GM18909 (cell line): ENCODE results near the gene HS3ST6.
"Not testable (repeated sequence)": the region's sequence is repeated elsewhere in the genome, so short reads cannot be mapped to it uniquely, and the experiment has no call there.

Experiments
- ATAC-seq: cut with Tn5 transposase; IDR thresholded peaks from one replicate; pipeline ENCODE4 v1.9.1; 2021; ENCODE audit warnings: mild to moderate bottlenecking; ENCODE audit not compliant: unreplicated experiment, poor library complexity

Gene HS3ST6

DNA sequence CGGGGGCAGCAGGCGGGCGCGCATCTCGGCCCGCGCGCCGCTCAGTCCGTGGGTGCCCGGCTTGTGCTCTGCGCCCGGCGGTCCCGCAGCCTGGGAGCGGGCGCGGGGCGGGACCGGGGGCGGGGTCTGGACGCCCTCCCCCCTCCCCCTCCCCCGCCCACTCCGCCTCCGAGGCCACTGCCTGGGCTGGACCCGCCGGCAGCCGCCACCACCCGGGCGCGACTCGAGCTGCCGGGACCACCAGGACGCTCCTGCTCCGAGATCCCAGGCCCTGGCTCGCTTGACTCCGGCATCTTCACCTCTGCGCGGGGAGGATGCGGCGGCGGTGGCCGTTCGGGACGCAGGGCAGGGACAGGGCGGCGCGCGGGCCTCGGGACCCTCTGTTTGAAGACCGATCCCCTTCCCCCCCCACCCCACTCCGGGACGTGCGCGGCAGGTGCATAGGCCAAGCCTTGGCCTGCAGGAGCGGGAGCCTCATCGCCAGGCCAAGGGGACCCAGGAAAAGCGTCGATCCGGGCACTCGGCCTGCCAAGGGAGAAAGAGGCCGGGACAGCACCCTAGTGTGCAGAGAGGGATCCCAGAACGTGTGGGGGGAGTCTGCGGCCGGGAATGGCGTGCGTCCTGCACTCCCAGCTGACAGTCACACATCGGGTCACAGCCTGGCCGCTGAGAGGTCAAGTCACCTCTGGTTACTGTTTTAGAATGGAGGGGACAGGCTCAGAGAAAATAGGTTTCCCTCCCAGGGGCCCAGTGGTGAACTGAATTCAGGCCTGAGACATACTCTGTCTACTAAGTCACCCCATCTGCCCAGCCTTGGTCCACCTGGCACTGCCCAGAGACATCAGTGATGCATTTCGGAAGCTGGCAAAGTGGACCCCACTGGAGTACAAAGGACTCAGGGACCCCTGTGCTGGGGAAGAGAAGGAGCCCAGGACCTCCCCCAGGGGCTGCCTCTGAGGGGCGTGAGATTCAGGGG, at the start of gene HS3ST6:
HS3ST6 (minus strand) TSS at position 65 of the 976 bp plus-strand sequence. CDS start 92 bp downstream, outside the sequence.
- ATAC-seq: no peak

- no peak for ATAC-seq
These were observed 48.2 kb upstream of the HS3ST6 start, which contains the start of gene RNF151 for GRCh38 chr16:1966460-1966859. Gene RNF151, plus strand, starts transcription at chr16:1966856. Its CDS starts 26 bp downstream, at chr16:1966882.

DNA sequence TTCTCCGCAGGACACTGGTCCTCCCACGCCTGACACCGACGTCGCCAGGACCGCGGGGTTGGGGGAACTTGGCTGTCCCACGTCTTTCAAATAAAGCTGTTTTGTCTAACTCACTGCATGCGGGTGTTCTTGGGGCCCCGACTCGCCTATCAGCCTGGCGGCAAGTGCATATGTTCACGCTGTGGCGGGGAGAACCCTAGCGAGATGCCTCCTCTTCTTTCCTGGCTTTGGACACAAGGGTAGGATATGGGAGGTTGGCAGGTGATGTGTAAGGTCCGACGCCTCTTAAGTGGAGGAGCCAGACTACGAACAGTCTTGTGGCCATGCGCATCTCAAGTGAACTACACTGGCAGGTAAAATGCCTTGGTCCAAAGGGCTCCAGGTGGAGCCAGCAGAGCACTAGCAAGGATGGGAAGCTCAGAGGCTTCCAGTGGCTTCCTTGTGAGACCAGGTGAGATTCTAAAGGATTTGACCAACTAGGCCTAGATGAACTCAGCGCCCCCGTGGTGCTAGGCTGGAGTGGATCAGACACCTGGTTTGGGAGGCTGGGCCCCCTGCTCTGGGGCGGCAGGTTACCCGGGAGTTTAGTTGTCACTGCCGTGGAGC, 47.3 kb upstream of the HS3ST6 start:
- ATAC-seq: peak; percentile 2

GRCh38 chr16:1964506-1965395, 46.5 kb upstream of the HS3ST6 start, which contains the start of gene RPS2:
Gene RPS2, minus strand, starts transcription at chr16:1964826. Its CDS starts 201 bp downstream, at chr16:1964625.
- peak; percentile 80 for ATAC-seq

DNA sequence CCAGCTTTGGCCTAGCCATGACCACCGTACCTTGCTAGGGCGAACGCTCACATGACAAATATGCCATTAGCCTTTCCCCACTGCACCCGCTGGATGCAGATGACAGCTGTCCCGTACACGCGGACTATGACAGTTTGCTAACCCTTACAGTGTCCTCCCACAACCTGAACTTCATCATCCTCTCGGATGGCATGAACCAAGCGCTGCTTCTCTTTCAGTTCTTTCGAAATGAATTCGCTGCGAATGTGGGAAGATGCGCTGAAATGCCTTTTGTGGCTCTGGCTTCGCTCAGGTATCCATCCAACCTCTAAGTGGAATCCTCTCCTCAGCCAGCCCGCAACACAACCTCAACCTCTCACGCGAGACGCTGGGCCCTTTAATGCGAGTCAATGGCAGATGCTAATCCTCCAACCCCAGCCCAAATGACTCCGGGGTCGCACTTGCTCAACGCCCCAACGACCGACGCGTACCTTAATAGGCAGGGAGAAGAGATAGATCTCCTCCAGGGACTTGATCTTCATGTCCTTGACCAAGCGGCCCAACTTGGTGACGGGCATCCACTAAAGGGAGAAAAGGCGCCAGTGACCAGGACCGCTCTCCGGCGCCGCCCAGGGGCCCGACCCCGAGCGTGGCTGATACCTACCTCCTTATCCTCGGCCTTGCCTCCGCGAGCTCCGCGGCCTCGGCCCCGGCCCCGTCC, 45.7 kb upstream of the HS3ST6 start:
- peak; percentile 19 for ATAC-seq

DNA sequence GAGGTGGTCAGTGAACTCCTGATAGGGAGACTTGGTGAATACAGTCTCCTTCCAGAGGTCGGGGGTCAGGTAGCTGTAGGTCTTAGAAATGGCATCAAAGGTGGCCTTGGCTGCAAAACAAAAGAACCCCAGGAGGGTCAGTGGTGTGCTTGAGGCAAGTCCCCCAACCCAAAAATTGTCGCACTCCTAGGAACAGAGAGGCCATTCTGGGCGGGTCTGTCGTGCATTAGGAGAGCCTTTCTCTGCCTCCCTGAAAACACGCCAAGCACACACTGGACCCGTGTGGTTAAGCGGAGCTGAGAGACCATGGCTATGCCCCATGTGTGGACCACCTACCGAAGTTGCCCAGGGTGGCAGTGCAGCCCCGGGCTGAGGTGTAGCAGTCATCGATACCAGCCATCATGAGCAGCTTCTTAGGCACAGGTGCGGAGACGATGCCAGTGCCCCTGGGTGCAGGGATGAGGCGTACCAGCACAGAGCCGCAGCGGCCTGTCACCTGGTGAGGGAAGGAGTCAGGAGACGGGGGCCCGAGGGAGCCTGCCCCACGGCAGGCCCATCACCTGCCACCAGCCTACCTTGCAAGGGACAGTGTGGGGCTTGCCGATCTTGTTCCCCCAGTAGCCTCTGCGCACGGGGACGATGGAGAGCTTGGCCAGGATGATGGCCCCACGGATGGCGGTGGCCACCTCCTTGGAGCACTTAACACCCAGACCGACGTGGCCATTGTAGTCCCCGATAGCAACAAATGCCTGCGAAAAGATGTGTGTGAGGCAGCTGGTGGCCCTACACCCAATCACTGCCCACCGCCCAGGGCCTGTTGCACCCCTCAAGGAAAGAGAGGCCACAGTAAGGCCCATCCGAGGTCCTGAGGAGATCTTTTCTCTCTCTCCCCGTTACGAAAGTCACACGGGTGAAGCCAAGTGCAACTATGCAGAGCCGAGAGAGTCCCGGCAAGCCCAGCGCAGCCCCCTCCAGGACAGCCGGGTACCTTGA, 44.2 kb upstream of the HS3ST6 start:
- ATAC-seq: not testable (repeated sequence)

GRCh38 chr16:1961651-1962067, 43.4 kb upstream of the HS3ST6 start:
- no peak for ATAC-seq

GRCh38 chr16:1960665-1961630, 42.7 kb upstream of the HS3ST6 start:
- no peak for ATAC-seq

DNA sequence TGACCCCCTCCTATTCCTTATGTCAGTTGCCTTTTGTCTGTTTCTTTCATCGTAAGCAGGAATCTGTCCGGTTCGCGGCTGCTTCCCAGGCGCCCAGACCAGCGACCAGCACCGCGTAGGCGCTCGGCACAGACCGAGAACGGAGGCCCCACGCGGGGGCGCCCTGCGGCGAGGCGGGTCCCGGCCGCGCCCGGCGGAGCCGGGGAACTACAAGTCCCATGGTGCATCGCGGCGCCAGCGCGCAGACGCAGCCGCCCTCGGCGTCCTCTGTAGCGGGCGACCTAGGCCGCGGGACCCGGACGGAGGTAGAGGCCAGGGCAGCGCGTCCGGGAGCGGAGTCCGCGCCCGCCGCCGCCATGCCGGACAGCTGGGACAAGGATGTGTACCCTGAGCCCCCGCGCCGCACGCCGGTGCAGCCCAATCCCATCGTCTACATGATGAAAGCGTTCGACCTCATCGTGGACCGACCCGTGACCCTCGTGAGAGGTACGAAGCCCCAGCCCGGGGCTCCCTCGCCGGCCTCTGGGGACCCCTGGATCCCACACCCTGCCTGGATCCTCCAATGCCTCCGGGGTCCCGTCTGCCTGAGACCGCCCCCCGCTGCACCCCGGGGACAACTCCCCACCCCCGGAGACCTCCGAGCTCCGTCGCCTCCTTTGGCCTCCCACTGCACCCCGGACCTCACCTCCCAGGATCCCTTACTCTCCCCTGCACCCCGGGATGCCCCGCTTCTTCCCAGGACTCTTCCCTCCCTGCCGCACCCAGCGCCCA, 41.2 kb upstream of the HS3ST6 start, which contains the start of gene NDUFB10:
NDUFB10 (plus strand) TSS at position 270 of the 771 bp plus-strand sequence; CDS start at position 357, 87 bp downstream.
- peak; percentile 80 for ATAC-seq

- no peak for ATAC-seq
These were observed 40.6 kb upstream of the HS3ST6 start for GRCh38 chr16:1958715-1959268.

DNA sequence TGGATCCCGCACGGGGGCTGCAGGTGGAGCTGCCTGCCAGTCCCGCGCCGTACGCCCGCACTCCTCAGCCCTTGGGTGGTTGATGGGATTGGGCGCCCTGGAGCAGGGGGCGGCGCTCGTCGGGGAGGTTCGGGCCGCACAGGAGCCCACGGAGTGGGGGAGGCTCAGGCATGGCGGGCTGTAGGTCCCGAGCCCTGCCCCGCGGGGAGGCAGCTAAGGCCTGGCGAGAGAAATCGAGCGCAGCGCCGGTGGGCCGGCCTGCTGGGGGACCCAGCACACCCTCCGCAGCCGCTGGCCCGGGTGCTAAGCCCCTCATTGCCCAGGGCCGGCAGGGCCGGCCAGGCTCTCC, 39.9 kb upstream of the HS3ST6 start:
- ATAC-seq: not testable (repeated sequence)

DNA sequence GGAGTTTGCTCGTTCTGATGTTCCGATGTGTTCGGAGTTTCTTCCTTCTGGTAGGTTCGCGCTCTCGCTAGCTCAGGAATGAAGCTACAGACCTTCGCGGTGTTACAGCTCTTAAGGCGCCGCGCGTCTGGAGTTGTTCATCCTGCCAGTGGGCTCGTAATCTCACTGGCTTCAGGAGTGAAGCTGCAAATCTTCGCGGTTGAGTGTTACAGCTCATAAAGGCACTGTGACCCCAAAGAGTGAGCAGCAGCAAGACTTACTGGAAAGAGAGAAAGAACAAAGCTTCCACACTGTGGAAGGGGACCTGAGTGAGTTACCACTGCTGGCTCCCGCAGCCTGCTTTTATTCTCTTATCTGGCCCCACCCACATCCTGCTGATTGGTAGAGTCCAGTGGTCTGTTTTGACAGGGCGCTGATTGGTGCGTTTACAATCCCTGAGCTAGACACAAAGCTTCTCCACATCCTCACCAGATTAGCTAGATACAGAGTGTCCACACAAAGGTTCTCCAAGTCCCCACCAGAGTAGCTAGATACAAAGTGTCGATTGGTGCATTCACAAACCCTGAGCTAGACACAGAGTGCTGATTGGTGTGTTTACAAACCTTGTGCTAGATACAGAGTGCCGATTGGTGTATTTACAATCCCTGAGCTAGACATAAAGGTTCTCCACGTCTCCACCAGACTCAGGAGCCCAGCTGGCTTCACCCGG, 39.4 kb upstream of the HS3ST6 start:
- ATAC-seq: not testable (repeated sequence)

GRCh38 chr16:1953734-1954133, 35.5 kb upstream of the HS3ST6 start:
- no peak for ATAC-seq

DNA sequence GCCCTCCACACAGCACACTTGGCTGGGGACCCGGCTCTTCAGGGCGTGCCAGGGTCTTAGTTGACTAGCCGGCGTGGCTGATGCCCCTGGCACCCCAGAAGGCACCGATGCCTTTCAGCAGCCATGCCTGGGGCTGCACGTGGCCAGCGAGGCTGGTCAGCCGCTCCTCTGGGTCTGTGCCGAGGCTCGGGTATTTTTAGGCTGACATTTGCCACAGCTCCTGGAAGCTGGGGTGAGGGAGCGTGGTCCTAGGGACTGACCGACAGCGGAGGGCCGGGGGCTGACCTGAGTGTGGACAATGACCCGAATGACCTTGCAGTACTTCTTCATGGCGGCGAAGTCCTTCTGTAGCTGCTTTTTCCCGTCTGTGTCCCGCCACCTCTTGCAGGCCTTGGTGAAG, 32.3 kb upstream of the HS3ST6 start:
- ATAC-seq: no peak

GRCh38 chr16:1950047-1950446, 31.8 kb upstream of the HS3ST6 start:
- no peak for ATAC-seq

GRCh38 chr16:1949507-1949906, 31.3 kb upstream of the HS3ST6 start:
- ATAC-seq: no peak
